K562 (cell line): ENCODE results near the gene SLC66A2. TPM values are rescaled to one million over a fixed set of nuclear protein-coding genes. Genes with fewer than 3 reads are reported as not detected.

ENCODE experiments used
- ATAC-seq: fragments of 200-7000 bp; cut with Tn5 transposase; 3 replicates; pipeline ENCODE4 v1.9.1; 2020; ENCODE audit warnings: moderate library complexity
- BruUV-seq: library from RNA; stranded (reverse); fragments of 400-500 nt; replicated peaks from 2 replicates; lab custom pipeline; 2021; lab: Mats Ljungman, UMichigan
- CTCF ChIA-PET: fragments of 300-600 bp; formaldehyde crosslinking; extraction: SDS; loops from one replicate; lab custom pipeline; 2021; ENCODE audit warnings: low intra/inter-chr PET ratio; lab: Yijun Ruan, JAX
- POLR2A ChIA-PET: fragments of 300-600, 350-650 bp; sonication (Branson Sonifier 250); formaldehyde crosslinking; extraction: SDS; loops from one replicate; lab custom pipeline; 2021; ENCODE audit warnings: antibody characterized with exemption, inconsistent platforms; lab: Yijun Ruan, JAX
- DNase-seq, 4 experiments: peaks; one replicate each; pipeline versions ENCODE4 v3.0.0 to v3.0.0-alpha.2; 2011 to 2018; ENCODE audit warnings: low spot score in 3 of 4, mixed read lengths in 3 of 4; ENCODE audit errors: extremely low read depth in 1 of 4
- FAIRE-seq: peaks from 2 replicates; lab custom pipeline; 2011; peaks lifted over from hg19 to GRCh38; lab: Jason Lieb, UNC
- H2AFZ ChIP-seq: 2 replicates; pipeline ENCODE4 v1.6.0; 2011; ENCODE audit warnings: low read depth, low read length, control low read depth, inconsistent platforms
- H3K27ac ChIP-seq: fragments of 200-600 bp; 3 replicates; pipeline ENCODE4 v1.8.0; 2011; ENCODE audit warnings: low read depth, mild to moderate bottlenecking, control low read depth, inconsistent platforms, low read length, moderate library complexity, mixed read lengths; ENCODE audit errors: extremely low read depth
- H3K27me3 ChIP-seq, 2 experiments: fragments of 300-600 bp in 1 of 2; 2 replicates in 1 of 2; 3 replicates in 1 of 2; pipeline versions ENCODE4 v1.6.0 to v1.8.0; 2011; ENCODE audit warnings: inconsistent platforms in 2 of 2, low read length in 2 of 2, mild to moderate bottlenecking in 1 of 2, mixed read lengths in 1 of 2, moderate library complexity in 1 of 2; ENCODE audit not compliant: control insufficient read depth in 2 of 2, insufficient read depth in 2 of 2
- H3K36me3 ChIP-seq: fragments of 300-600 bp; 3 replicates; pipeline ENCODE4 v1.8.0; 2011; ENCODE audit warnings: mild to moderate bottlenecking, low read length, inconsistent platforms; ENCODE audit not compliant: control insufficient read depth, insufficient read depth
- H3K4me1 ChIP-seq, 2 experiments: fragments of 200-600 bp in 1 of 2; replicated peaks in 1 of 2; 2 replicates in 1 of 2; 3 replicates in 1 of 2; pipeline versions ENCODE4 v1.5.1 to v1.8.0; 2011; ENCODE audit warnings: inconsistent platforms in 2 of 2, low read length in 2 of 2, mild to moderate bottlenecking in 1 of 2, mixed read lengths in 1 of 2, moderate library complexity in 1 of 2; ENCODE audit not compliant: control insufficient read depth in 2 of 2, insufficient read depth in 2 of 2
- H3K4me2 ChIP-seq: 2 replicates; pipeline ENCODE4 v1.6.1; 2011; ENCODE audit warnings: low read length, control low read depth, inconsistent platforms, mixed read lengths; ENCODE audit not compliant: insufficient read depth
- H3K4me3 ChIP-seq: fragments of 200-600 bp; sonication (generic), shearing (Covaris generic); 2 replicates; pipeline ENCODE4 v1.5.1; 2016; ENCODE audit warnings: control low read depth, inconsistent platforms
- H3K79me2 ChIP-seq: fragments of 200-600 bp; 3 replicates; pipeline ENCODE4 v1.8.0; 2011; ENCODE audit warnings: low read length, inconsistent platforms; ENCODE audit not compliant: control insufficient read depth, insufficient read depth
- H3K9ac ChIP-seq, 2 experiments: 2 replicates each; pipeline versions ENCODE4 v1.6.0 to v1.6.1; 2011; ENCODE audit warnings: low read depth in 2 of 2, low read length in 2 of 2, control low read depth in 1 of 2, inconsistent platforms in 1 of 2, mild to moderate bottlenecking in 1 of 2, mixed read lengths in 1 of 2; ENCODE audit not compliant: insufficient read depth in 1 of 2
- H3K9me1 ChIP-seq: one replicate; pipeline ENCODE4 v1.6.0; 2011; ENCODE audit warnings: inconsistent platforms, mild to moderate bottlenecking, low read length, moderate library complexity; ENCODE audit not compliant: control insufficient read depth, insufficient read depth
- H3K9me3 ChIP-seq: replicated peaks from 2 replicates; pipeline ENCODE4 v1.5.1; 2011; ENCODE audit warnings: low read depth, low read length, inconsistent platforms; ENCODE audit not compliant: control insufficient read depth, insufficient read depth
- H4K20me1 ChIP-seq: replicated peaks from 2 replicates; pipeline ENCODE4 v1.6.1; 2011; ENCODE audit warnings: low read length, inconsistent platforms, mixed read lengths; ENCODE audit not compliant: control insufficient read depth, insufficient read depth
- ARID1B ChIP-seq: fragments of 450-650 bp; IDR thresholded peaks from 2 replicates; pipeline ENCODE4 v1.6.1; 2016; ENCODE audit warnings: antibody characterized with exemption, mild to moderate bottlenecking, inconsistent platforms
- CREB3L1 ChIP-seq: fragments of 450-650 bp; IDR thresholded peaks from 2 replicates; pipeline ENCODE4 v1.6.1; 2014; ENCODE audit warnings: low read depth, mild to moderate bottlenecking, moderate library complexity, borderline replicate concordance
- HES1 ChIP-seq: fragments of 450-650 bp; IDR thresholded peaks from 2 replicates; pipeline ENCODE4 v1.6.1; 2016; ENCODE audit warnings: low read depth, mild to moderate bottlenecking, moderate library complexity
- HSF4 ChIP-seq: fragments of 250-450 bp; sonication (Bioruptor Pico); IDR thresholded peaks from 2 replicates; pipeline ENCODE4 v2.1.2; 2022; ENCODE audit warnings: mild to moderate bottlenecking, moderate library complexity, borderline replicate concordance
- LEF1 ChIP-seq: fragments of 450-650 bp; IDR thresholded peaks from 2 replicates; pipeline ENCODE4 v1.6.1; 2016; ENCODE audit warnings: mild to moderate bottlenecking
- NCOA4 ChIP-seq: fragments of 450-650 bp; IDR thresholded peaks from 2 replicates; pipeline ENCODE4 v1.6.1; 2018; ENCODE audit warnings: mild to moderate bottlenecking; ENCODE audit not compliant: partially characterized antibody
- PHTF2 ChIP-seq: fragments of 250-450 bp; sonication (Bioruptor Pico); IDR thresholded peaks from 2 replicates; pipeline ENCODE4 v1.5.0; 2021; ENCODE audit warnings: mild to moderate bottlenecking
- PYGO2 ChIP-seq: fragments of 450-650 bp; IDR thresholded peaks from 2 replicates; pipeline ENCODE4 v1.6.1; 2016; ENCODE audit warnings: mild to moderate bottlenecking, missing genetic modification characterization, moderate library complexity, missing compliant biosample characterization
- RBM22 ChIP-seq: fragments of 200-400 bp; formaldehyde crosslinking; IDR thresholded peaks from 2 replicates; pipeline ENCODE4 v1.6.1; 2018; ENCODE audit warnings: low read length, low read depth; ENCODE audit not compliant: poor library complexity, severe bottlenecking
- ZNF274 ChIP-seq: IDR thresholded peaks from 2 replicates; pipeline ENCODE4 v1.6.1; 2011; ENCODE audit warnings: low read depth, mild to moderate bottlenecking, low read length, moderate library complexity, borderline replicate concordance
- ZNF699 ChIP-seq: fragments of 250-450 bp; sonication (Bioruptor Pico); IDR thresholded peaks from 2 replicates; pipeline ENCODE4 v1.8.0; 2021; ENCODE audit warnings: mild to moderate bottlenecking, moderate library complexity; ENCODE audit not compliant: insufficient replicate concordance
- ZSCAN32 ChIP-seq: fragments of 450-650 bp; formaldehyde crosslinking; IDR thresholded peaks from 2 replicates; pipeline ENCODE4 v1.4.0; 2020; ENCODE audit warnings: mild to moderate bottlenecking, moderate library complexity
- WGBS: fragments of 100-300 bp; shearing (Covaris generic); methylation state at CpG from one replicate; pipeline ENCODE4 v1.1.6; 2016; ENCODE audit warnings: low coverage, mixed read lengths; ENCODE audit not compliant: insufficient coverage; ENCODE audit errors: missing lambda C conversion rate; 5-methylcytosine and 5-hydroxymethylcytosine counted together
- in situ Hi-C: fragments of 300-500 bp; cut with MboI; formaldehyde crosslinking; loops from 4 replicates; pipeline ENCODE4 v1.15.0; 2018; ENCODE audit warnings: inconsistent platforms, mixed read lengths
- intact Hi-C: fragments of 100-400 bp; cut with micrococcal nuclease; formaldehyde crosslinking; loops from 2 replicates; pipeline ENCODE4 v1.14.2; 2022
- polyA plus RNA-seq, 8 experiments: library from polyadenylated mRNA; depleted of rRNA in 4 of 8; stranded (reverse) in 5 of 8; unstranded in 3 of 8; fragments of >200 nt; fragmentation: Nextera tagmentation in 2 of 8; fragmentation: Illumina TruSeq in 1 of 8; extraction: Ambion mirVana in 2 of 8; extraction: Trizol in 1 of 8; gene quantifications; 2 replicates each; pipeline versions ENCODE4 v1.2.1 to v1.2.3, GENCODE V29; 2011 to 2014; ENCODE audit warnings: inconsistent platforms in 1 of 8, missing spikeins in 1 of 8
- total RNA-seq, 7 experiments: library from RNA; depleted of rRNA in 6 of 7; stranded (reverse); fragments of >200 nt in 6 of 7; fragmentation: Illumina TruSeq in 2 of 7; extraction: Trizol in 2 of 7; gene quantifications; 2 replicates each; pipeline versions ENCODE4 v1.2.1 to v1.2.3, GENCODE V29; 2011 to 2021; ENCODE audit warnings: low replicate concordance in 1 of 7
- TF ChIP-seq, protein P1 (sequence below): fragments of 450-650 bp; IDR thresholded peaks from 2 replicates; pipeline ENCODE4 v1.7.1; 2018; ENCODE audit warnings: mild to moderate bottlenecking, low read depth; ENCODE audit not compliant: partially characterized antibody
- TF ChIP-seq, protein P2 (sequence below): IDR thresholded peaks from 3 replicates; pipeline ENCODE4 v1.6.1; 2011; ENCODE audit warnings: borderline replicate concordance, mild to moderate bottlenecking, moderate library complexity; ENCODE audit not compliant: insufficient read length; ENCODE audit errors: extremely low read depth

SLC66A2 gene
- total and polyA plus RNA-seq, 9 of the 15 experiments (the other 6 are each of a cell fraction or from before 2014, with no cell fraction given): 0.25 to 17.5 (median 5.6) TPM

DNA sequence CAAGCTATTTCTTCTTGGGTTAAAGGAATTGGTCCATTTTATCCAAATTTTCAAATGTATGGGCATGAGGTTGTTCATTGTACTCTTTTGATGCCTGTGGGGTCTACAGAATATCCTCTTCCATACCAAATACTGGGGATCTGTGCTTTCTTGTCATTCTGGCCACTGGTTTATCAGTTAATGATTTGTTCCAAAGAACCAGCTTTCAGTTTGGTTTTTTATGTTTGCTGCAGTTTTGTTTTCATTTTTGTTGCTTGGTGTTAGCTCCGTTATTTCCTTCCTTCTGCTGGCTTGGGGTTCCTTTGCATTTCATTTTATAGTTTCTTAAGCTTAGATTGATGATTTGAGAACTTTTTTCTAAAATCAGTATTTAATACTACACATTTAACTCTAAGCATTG is 45.5 kb downstream of the SLC66A2 start:
- POLR2A ChIA-PET: interaction anchor here (0.7 kb wide), 1 partner anchor 494 kb away, joined by 3 read pairs; no protein-coding TSS in a partner anchor
- no peak for FAIRE-seq
- intact Hi-C loops: no loop called here

More for the DNA sequence above, 45.5 kb downstream of the SLC66A2 start:
- Histone ChIP-seq H3K4me3 (no peak overlapping the region), H3K36me3 (no peaks in the 10 kb centered on the region), H2AFZ (no peak overlapping the region), H3K9me3 (no peaks in the 10 kb centered on the region), H3K27me3 (no peaks in the 10 kb centered on the region), H3K4me2 (no peak overlapping the region)
- in situ Hi-C loops: no loop called here
- 71% methylated on average over 1 of the region's 1 CpG for WGBS
- no TSS peak for BruUV-seq
- DNase-seq: no peak
- TF ChIP-seq ZNF274: no peak
- TF ChIP-seq, protein P1, sequence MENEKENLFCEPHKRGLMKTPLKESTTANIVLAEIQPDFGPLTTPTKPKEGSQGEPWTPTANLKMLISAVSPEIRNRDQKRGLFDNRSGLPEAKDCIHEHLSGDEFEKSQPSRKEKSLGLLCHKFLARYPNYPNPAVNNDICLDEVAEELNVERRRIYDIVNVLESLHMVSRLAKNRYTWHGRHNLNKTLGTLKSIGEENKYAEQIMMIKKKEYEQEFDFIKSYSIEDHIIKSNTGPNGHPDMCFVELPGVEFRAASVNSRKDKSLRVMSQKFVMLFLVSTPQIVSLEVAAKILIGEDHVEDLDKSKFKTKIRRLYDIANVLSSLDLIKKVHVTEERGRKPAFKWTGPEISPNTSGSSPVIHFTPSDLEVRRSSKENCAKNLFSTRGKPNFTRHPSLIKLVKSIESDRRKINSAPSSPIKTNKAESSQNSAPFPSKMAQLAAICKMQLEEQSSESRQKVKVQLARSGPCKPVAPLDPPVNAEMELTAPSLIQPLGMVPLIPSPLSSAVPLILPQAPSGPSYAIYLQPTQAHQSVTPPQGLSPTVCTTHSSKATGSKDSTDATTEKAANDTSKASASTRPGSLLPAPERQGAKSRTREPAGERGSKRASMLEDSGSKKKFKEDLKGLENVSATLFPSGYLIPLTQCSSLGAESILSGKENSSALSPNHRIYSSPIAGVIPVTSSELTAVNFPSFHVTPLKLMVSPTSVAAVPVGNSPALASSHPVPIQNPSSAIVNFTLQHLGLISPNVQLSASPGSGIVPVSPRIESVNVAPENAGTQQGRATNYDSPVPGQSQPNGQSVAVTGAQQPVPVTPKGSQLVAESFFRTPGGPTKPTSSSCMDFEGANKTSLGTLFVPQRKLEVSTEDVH: no peak
- TF ChIP-seq PYGO2: no peak
- no peak for TF ChIP-seq ARID1B
- TF ChIP-seq PHTF2 (CRISPR knock-in tag): no peak
- TF ChIP-seq RBM22: no peak
- no peak for TF ChIP-seq HES1
- no peak for TF ChIP-seq NCOA4
- TF ChIP-seq LEF1: no peak
- TF ChIP-seq ZNF699: no peak
- no peak for TF ChIP-seq ZSCAN32 (CRISPR knock-in tag)
- no peak for TF ChIP-seq HSF4 (CRISPR knock-in tag)
- TF ChIP-seq, protein P2, sequence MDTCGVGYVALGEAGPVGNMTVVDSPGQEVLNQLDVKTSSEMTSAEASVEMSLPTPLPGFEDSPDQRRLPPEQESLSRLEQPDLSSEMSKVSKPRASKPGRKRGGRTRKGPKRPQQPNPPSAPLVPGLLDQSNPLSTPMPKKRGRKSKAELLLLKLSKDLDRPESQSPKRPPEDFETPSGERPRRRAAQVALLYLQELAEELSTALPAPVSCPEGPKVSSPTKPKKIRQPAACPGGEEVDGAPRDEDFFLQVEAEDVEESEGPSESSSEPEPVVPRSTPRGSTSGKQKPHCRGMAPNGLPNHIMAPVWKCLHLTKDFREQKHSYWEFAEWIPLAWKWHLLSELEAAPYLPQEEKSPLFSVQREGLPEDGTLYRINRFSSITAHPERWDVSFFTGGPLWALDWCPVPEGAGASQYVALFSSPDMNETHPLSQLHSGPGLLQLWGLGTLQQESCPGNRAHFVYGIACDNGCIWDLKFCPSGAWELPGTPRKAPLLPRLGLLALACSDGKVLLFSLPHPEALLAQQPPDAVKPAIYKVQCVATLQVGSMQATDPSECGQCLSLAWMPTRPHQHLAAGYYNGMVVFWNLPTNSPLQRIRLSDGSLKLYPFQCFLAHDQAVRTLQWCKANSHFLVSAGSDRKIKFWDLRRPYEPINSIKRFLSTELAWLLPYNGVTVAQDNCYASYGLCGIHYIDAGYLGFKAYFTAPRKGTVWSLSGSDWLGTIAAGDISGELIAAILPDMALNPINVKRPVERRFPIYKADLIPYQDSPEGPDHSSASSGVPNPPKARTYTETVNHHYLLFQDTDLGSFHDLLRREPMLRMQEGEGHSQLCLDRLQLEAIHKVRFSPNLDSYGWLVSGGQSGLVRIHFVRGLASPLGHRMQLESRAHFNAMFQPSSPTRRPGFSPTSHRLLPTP: no peak
- no peak for TF ChIP-seq CREB3L1
- TF ChIP-seq, all 486 proteins: peak for 0
- ATAC-seq: no peak
- H3K9me1 ChIP-seq: no peaks in the 10 kb centered on the region
- H3K4me1 ChIP-seq: peaks cover 0 to 4% of the 10 kb centered on the region in 2 experiments; a peak in 1 of 5 replicates
- no peaks in the 10 kb centered on the region for H3K79me2 ChIP-seq
- no peak overlapping the region for H3K27ac ChIP-seq
- CTCF ChIA-PET: no interaction called here
- H3K9ac ChIP-seq: no peak overlapping the region
- H4K20me1 ChIP-seq: no peaks in the 10 kb centered on the region
